Stimulated activated CD4-positive, alpha-beta T cell treated with anti-CD3 and anti-CD28 coated beads, Interleukin-12 subunit alpha, Interleukin-12 subunit beta, amount 100 ng/mL, for 24 hours (primary cell): ENCODE data around the gene EXOC2.

ENCODE experiments used
- DNase-seq, 2 experiments: peaks; one replicate each; pipeline ENCODE4 v3.0.0-alpha.2; 2020; ENCODE audit warnings: low read depth in 2 of 2

Gene EXOC2

GRCh38 chr6:466564-466963, 226.4 kb downstream of the EXOC2 start:
- DNase-seq: no peak

- DNase-seq: no peak
These were observed 227.2 kb downstream of the EXOC2 start for GRCh38 chr6:465531-466348.

GRCh38 chr6:456887-457286, 236.1 kb downstream of the EXOC2 start:
- no peak for DNase-seq

DNA sequence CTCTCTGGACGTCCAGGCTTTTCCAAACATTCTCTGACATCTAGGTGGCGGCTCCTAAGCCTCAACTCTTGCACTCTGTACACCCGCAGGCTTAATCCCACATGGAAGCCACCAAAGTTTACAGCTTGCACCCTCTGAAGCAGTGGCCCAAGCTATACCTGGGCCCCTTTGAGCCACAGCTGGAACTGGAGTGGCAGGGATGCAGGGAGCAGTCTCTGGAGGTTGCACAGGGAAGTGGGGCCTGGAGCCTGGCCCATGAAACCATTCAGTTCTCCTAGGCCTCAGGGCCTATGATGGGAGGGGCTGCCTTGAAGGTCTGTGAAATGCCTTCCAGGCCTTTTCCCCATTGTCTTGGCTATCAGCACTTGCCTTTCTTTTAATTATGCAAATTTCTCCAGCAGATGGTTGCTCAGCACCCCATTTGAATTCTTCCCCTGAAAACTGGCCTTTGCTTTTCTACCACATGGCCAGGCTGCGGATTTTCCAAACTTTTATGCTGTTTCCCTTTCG, 236.5 kb downstream of the EXOC2 start:
- no peak for DNase-seq

- no peak for DNase-seq
These were observed 237.1 kb downstream of the EXOC2 start for GRCh38 chr6:455835-456234.

DNA sequence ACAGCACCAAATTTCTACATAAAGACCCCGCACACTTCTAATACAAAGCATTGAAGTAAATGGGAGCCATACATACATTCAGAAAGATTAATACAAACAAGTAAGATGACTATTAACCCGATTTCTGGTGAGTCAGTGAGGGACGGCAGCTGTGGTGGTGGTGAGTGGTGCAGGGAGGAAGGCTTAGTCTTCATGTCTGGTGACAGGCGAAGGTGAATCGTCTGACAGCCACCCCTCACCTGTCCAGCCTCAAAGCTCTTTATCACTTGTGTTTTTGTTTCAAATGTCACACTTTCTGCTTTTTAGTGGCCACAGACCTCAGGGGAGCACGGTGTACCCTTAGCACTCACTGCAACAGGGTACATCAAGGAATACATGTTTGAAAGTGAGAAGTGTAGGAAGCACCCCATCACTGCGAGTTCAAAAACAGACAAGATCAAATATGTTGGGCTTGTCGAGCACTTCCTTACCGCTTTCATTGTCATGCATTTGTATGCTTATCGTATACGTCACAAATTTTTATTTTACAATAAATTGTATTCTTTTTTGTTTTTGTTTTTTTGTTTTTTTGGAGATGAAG, 237.8 kb downstream of the EXOC2 start:
- peak in 1 of 2 experiments; percentile 21 for DNase-seq

DNA sequence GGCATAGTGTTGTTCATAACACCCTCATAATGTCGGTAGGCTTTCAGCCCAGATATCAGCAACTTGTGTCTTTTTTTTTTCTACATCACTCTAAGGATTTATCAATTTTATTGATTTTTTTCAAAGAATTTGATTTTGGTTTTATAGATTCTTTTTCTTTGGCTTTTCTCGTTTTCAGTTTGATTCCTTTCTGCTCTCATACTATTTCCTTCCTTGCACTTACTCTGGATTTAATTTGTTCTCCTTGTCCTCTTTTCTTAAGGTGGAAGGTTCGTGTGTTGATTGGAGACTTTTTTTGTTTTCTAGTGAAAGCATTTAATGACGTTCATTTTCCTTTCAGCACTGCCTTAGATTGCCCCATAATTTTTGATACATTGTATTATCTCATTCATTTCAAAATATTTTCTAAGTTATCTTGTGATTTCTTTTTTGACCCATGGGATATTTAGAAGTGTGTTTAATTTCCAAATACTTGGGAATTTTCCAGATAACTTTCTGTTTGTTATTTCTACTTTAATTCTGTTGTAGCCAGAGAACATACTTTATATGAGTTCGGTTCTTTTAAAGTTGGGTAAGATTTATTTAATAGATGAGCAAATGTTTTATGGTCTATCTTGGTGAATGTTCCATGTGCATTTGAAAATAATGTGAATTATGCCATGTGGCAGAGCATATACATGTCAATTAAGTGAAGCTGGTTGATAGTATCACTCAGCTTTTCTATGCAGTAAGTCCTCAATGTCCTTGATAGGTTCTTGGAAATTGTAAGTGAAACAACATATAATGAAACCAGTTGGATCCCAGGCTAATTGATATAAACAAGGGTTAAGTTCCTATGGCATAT, 238.6 kb downstream of the EXOC2 start:
- no peak for DNase-seq

DNA sequence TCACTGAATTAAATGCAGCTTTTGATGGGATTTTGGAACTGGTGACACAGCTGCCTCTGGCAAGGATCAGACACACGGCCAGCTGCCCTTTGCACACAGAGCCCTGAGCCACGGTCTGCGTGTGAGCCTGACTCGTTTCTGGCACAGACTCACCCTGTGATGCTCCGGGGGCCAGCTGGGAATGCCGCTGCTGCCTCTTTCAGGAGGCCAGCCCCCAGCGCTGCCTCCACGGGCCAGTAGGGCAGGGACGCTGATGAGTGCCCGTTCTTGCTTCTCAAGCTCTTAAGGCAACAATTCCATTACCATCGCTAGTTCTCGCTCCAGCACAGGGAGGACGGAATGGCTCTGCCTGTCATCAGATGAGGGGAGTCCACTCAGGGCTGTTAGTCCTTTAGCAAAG, 239.8 kb downstream of the EXOC2 start:
- no peak for DNase-seq

DNA sequence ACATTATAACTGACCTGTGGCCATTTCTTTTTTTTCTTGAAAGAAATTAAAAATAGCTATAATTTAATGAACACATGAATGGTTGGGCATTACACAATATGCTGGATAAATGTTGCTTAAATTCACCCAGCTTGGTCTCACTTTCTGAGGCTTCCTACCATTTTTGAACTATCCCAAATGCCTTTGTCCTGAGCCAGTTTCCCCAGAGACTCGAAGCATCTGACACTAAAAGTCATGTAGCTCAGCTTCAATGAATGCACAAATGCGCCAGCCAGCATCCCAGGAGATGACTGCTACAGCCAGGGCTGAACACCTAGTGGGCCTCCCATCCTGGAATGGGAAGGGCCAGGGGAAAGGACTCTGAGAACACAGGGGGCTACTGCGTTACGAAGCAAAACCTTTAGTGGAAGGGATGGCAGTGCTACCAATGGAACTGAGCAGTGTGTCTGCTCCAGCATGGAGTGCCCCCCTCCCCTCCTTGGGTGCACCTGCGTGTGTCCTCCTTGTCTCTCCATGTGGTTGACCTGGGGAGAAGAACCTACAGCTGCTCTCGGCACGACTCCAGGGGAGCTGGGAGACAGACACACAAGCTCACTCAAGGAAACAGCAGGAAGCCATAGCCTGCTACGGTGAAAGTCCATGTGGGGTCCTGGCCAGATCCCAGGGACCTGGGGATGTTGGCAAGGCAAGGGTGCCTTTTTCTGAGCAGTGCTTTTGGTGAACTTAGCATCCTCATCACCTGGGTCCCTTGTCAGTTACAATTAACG, 240.5 kb downstream of the EXOC2 start:
- no peak for DNase-seq

- DNase-seq: no peak
These were observed 241.1 kb downstream of the EXOC2 start for GRCh38 chr6:451847-452246.

- DNase-seq: no peak
These were observed 241.6 kb downstream of the EXOC2 start for GRCh38 chr6:451336-451735.

DNA sequence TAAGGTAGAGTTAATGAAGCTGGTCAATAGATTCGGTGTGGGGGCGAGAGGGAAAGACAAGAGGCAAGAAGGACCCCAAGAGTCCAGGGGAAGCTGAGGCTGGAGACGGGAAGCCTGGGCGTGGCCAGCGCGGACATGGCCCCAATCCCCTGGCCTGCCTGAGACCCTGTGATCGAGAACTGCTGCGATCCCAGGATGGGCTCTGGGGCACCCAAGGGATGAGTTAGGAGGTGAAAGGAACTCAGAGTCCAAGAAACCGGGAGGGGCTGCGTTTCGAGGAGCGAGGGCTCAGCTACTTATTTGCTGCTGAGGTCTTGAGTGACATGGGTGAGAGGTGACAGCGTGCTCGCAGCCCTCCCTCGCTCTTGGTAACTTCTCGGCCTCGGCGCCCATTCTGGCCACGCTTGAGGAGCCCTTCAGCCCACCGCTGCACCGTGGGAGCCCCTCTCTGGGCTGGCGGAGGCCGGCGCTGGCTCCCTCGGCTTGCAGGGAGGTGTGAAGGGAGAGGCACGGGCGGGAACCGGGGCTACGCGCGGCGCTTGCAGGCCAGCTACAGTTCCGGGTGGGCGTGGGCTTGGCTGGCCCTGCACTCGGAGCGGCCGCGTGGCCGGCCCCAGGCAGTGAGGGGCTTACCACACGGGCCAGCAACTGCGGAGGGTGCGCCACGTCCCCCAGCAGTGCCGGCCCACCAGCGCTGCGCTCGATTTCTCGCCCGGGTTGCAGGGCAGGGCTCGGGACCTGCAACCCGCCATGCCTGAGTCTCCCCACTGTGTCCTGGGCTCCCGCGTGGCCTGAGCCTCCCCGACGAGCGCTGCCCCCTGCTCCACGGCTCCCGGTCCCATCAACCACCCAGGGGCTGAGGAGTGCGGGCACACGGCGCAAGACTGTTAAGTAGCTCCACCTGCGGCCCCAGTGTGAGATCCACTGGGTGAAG, 243.2 kb downstream of the EXOC2 start:
- DNase-seq: no peak

- no peak for DNase-seq
These were observed 243.9 kb downstream of the EXOC2 start for GRCh38 chr6:449057-449430.

DNA sequence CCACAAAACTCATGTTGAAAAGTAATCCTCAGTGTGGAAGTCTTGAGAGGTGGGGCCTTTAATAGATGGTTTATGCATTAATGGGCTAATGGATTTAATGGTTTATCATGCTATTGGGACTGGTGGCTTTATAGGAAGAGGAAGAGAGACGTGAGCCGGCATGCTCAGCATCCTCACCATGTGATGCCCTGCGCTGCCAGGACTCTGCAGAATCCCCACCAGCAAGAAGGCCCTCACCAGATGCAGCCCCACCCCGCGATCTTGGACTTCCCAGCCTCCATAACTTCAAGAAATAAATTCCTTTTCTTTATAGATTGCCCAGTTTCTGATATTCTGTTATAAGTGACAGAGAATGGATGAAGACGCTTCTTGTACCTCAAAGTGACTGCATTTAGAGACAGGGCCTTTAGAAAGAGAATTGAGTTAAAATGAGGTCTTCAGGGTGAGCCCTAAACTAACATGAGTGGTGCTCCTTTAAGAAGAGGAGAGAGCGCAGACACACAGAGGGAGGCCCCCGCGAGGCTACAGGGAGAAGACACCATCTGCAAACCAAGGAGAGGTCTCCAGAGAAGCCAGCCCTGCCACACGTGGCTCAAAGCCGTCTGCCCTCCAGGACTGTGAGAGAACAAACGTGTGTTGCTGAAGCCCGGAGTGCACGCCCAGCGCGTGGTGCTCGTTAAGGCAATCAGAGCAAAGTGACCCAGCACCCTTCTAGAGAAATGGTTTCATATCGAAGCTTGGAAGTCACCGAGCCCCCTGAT, 244.5 kb downstream of the EXOC2 start:
- no peak for DNase-seq

GRCh38 chr6:447381-448165, 245.4 kb downstream of the EXOC2 start:
- peak; percentile 28 to 42 for DNase-seq

DNA sequence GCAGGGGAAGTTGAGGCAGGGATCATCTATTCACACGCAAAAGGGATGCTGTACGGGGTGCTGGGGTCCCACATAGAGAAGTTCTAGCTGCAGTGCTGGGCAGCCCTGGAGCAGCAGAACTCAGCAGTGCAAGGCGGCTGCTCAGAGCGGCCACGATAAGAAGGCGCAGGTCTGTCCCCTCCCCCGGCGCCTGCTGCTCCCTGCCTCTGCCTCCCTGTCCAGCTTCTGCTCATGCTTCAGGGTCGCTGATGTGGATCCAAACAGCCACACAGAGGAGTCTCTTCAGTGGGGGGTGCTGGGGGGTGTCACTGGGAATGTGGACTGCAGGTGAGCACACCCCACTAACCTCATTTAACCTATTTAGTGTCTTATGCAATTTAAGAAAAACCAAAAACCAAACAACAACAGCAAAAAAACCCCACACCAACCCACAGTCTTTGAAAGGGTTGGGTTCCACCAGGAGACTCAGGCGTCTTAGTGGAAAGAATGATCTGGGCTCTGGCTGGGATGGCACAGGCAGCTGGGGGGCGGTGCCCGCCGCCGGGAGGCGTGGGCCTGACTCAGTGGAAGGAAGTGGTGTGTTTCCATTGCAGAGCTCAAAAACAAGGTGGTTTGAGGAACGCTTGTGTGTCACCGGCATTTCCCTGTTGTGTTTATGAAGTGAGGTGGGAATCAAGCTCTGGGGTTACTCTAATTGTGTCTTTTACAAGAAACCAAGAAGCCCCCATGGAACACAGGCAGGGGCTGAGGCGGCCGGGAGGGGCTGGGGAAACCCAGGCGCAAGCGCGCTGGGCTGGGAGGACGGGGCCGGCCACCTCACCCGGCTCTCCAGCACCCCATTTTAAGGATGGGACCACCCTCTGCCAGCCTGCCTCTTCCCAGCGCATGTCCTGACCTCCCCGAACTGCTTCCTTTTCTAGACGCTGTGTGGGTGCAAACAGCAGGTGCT, 246.2 kb downstream of the EXOC2 start:
- DNase-seq: peak; percentile 87 to 92

DNA sequence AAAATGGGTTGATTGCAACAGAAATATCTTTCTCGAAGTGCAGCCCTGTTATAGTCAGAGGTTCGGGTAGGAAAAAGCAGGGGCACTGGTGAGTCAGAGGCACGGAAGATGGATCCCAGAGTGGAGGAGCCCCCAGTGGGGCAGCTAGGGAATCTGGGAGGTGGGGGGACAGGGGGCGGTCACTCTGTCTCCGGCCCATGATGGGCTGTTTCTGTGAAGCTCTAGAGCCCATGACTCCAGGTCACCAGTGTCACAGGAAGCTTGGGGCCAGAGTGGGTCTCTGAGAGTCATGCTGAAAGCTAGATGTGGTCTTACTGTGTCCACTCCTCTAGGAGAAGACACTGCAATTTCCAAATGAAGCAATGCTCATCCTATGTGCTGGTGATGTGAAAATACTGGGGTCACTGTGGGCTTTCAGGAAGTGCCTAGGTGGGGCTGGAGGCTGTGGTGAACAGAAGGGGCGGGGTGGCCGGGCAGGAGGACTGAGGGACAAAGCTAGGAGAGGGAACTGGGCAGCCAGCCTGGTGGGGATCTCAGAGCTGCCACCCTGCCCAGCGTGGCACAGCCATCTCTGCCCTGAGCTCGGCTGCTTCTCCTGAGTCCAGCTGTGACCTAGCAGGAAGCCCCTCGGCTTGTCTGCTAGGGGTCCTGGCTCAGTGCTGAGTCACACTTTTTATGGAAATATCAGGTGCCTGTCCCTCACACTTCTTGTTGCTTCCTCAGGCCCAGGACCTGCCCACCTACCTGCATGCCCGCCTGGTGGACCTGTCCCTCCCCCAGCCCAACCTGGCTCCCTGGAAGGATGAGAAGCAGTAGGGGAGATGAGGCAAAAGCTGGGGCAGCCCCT, 247.1 kb downstream of the EXOC2 start:
- DNase-seq: no peak
